ENCODE data around the gene TPTE2. TPM values are rescaled to one million over a fixed set of nuclear protein-coding genes. Genes with fewer than 3 reads are reported as not detected.

The TPTE2 gene
- total and polyA plus RNA-seq, 2 donors from 2014 or later = 0.16 TPM; not detected in 1

DNA sequence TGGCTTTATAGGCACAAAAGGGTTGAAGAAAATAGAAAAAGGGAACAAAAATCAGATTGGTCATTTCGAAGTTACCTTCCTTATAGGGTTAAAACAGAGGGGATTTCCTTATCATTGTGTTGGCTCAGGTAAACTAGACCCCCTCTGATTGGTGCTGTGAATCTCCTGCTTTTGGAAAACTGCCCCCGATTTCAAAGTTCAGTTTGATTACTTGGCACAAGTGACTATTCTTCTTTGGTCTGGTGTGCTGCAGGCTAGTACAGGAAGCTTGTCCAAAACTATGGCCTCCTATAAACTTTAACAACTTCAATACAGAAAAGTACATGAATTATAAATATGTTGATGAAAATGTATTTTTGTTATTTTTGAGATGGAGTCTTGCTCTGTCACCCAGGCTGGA, 13.9 kb upstream of the TPTE2 start:
- DNase-seq (no peak), FAIRE-seq (no peak)
- no peak overlapping the region for H3K9ac ChIP-seq (ENCODE audit: low read length in 3 of 3)
- intact Hi-C loops (cut with DNase I) = no loop called here
- no peaks in the 10 kb centered on the region for H3K27me3 ChIP-seq (ENCODE audit: control insufficient read depth, insufficient read depth, low read length)
- no peaks in the 10 kb centered on the region for H3K36me3 ChIP-seq (ENCODE audit: control insufficient read depth in 2 of 3, insufficient read depth in 3 of 3, low read length in 3 of 3)
- H3K4me1 ChIP-seq (ENCODE audit: control insufficient read depth in 2 of 3, insufficient read depth in 2 of 3, low read depth in 1 of 3, low read length in 3 of 3) = no peaks in the 10 kb centered on the region
- no peak overlapping the region for H3K27ac ChIP-seq (ENCODE audit: low read depth in 2 of 2, low read length in 2 of 2)
- H3K9me3 ChIP-seq (ENCODE audit: control insufficient read depth in 2 of 3, insufficient read depth in 1 of 3, low read length in 3 of 3) = no peaks in the 10 kb centered on the region
- TF ChIP-seq, protein P1, sequence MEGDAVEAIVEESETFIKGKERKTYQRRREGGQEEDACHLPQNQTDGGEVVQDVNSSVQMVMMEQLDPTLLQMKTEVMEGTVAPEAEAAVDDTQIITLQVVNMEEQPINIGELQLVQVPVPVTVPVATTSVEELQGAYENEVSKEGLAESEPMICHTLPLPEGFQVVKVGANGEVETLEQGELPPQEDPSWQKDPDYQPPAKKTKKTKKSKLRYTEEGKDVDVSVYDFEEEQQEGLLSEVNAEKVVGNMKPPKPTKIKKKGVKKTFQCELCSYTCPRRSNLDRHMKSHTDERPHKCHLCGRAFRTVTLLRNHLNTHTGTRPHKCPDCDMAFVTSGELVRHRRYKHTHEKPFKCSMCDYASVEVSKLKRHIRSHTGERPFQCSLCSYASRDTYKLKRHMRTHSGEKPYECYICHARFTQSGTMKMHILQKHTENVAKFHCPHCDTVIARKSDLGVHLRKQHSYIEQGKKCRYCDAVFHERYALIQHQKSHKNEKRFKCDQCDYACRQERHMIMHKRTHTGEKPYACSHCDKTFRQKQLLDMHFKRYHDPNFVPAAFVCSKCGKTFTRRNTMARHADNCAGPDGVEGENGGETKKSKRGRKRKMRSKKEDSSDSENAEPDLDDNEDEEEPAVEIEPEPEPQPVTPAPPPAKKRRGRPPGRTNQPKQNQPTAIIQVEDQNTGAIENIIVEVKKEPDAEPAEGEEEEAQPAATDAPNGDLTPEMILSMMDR (IDR thresholded peaks at IDR 0.05; ENCODE audit: borderline replicate concordance, extremely low read depth, insufficient read depth) = no peak
- H3K4me3 ChIP-seq (ENCODE audit: low read length in 3 of 3) = no peak overlapping the region

DNA sequence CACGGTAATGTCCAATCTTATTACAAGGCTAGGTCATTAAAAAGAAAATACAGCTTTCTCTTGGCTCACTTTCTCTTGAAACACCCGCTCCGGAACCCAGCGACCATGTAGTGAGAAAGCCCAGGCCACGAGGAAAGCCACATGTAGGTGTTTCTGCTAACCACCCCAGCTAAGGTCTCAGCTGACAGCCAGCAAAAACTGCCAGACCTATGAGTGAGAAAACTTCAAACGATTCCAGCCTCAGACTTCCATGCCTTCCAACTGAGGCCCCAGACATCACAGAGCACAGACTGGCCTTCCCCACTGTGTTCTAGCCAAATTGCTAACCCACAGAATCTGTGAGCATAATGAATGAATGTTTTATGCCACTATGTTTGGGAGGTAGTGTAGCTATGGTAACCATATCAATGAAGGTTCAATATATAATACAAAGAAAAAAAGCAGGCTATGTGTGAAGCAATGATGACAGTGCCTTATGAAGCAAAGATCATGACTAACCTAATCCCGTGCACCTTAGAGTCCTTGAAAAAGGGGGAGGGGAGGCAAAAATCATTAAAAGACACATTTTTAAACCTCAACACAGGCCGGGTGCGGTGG, 11.9 kb upstream of the TPTE2 start:
- no peaks in the 10 kb centered on the region for H3K9me3 ChIP-seq (ENCODE audit: control insufficient read depth in 2 of 3, insufficient read depth in 1 of 3, low read length in 3 of 3)
- DNase-seq = no peak
- no peaks in the 10 kb centered on the region for H3K27me3 ChIP-seq (ENCODE audit: control insufficient read depth, insufficient read depth, low read length)
- H3K4me3 ChIP-seq (ENCODE audit: low read length in 3 of 3) = no peak overlapping the region
- TF ChIP-seq, protein P1 (IDR thresholded peaks at IDR 0.05; ENCODE audit: borderline replicate concordance, extremely low read depth, insufficient read depth) = no peak
- intact Hi-C loops (cut with DNase I) = no loop called here
- no peak overlapping the region for H3K9ac ChIP-seq (ENCODE audit: low read length in 3 of 3)
- no peaks in the 10 kb centered on the region for H3K4me1 ChIP-seq (ENCODE audit: control insufficient read depth in 2 of 3, insufficient read depth in 2 of 3, low read depth in 1 of 3, low read length in 3 of 3)
- no peak for FAIRE-seq
- H3K27ac ChIP-seq (ENCODE audit: low read depth in 2 of 2, low read length in 2 of 2) = no peak overlapping the region
- H3K36me3 ChIP-seq (ENCODE audit: control insufficient read depth in 2 of 3, insufficient read depth in 3 of 3, low read length in 3 of 3) = no peaks in the 10 kb centered on the region

DNA sequence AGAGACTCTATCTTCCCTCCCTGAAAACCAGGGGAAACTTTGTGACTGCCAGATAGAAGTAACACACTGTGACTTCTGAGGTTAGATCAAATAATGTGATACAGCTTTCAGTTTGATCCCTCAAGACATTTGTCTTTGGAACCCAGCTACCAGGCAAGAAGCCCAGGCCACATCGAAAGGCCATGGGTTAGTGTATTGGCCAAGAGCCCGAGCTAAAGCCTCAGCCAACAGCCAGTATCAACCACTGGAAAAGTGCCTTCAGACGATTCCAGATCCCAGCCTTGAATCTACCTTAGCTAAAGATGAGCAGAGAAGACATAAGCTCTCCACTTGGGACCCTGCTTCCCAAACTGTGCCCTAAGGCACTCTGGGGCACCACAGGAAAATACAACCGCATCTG, 10.9 kb upstream of the TPTE2 start:
- intact Hi-C loops (cut with DNase I) = no loop called here
- Histone ChIP-seq H3K36me3 (ENCODE audit: control insufficient read depth in 2 of 3, insufficient read depth in 3 of 3, low read length in 3 of 3) (no peaks in the 10 kb centered on the region), H3K27me3 (ENCODE audit: control insufficient read depth, insufficient read depth, low read length) (no peaks in the 10 kb centered on the region), H3K4me3 (ENCODE audit: low read length in 3 of 3) (no peak overlapping the region), H3K9me3 (ENCODE audit: control insufficient read depth in 2 of 3, insufficient read depth in 1 of 3, low read length in 3 of 3) (no peaks in the 10 kb centered on the region), H3K4me1 (ENCODE audit: control insufficient read depth in 2 of 3, insufficient read depth in 2 of 3, low read depth in 1 of 3, low read length in 3 of 3) (no peaks in the 10 kb centered on the region), H3K9ac (ENCODE audit: low read length in 3 of 3) (no peak overlapping the region), H3K27ac (ENCODE audit: low read depth in 2 of 2, low read length in 2 of 2) (no peak overlapping the region)
- FAIRE-seq = no peak
- TF ChIP-seq, protein P1 (IDR thresholded peaks at IDR 0.05; ENCODE audit: borderline replicate concordance, extremely low read depth, insufficient read depth) = no peak
- DNase-seq = no peak
